Forelimb muscle (tissue), 1 donor: Measurements from ENCODE around the gene RFC2. TPM values are rescaled to one million over a fixed set of nuclear protein-coding genes. Genes with fewer than 3 reads are reported as not detected.
"Not testable (repeated sequence)": the region's sequence is repeated elsewhere in the genome, so short reads cannot be mapped to it uniquely, and the experiment has no call there.

Experiments
- DNase-seq: peaks from one replicate; pipeline ENCODE4 v3.0.0-alpha.2; 2013; ENCODE audit warnings: low read depth
- polyA plus RNA-seq: library from polyadenylated mRNA; unstranded; fragments of 120-200 nt; gene quantifications from one replicate; pipeline ENCODE4 v1.2.1, GENCODE V29; 2013; ENCODE audit not compliant: insufficient read length

The RFC2 gene
- polyA plus RNA-seq, 1 donor: 38.1 TPM

- no peak for DNase-seq
Observed at GRCh38 chr7:74248156-74248555, 6.0 kb downstream of the RFC2 start.

GRCh38 chr7:74246497-74246896 lies 7.7 kb downstream of the RFC2 start:
- no peak for DNase-seq

GRCh38 chr7:74242122-74242443 lies 12.1 kb downstream of the RFC2 start:
- DNase-seq: no peak

- no peak for DNase-seq
Observed at GRCh38 chr7:74240482-74240881, 13.7 kb downstream of the RFC2 start.

- no peak for DNase-seq
Observed at GRCh38 chr7:74236284-74236683, 17.9 kb downstream of the RFC2 start.

- DNase-seq: no peak
Observed at GRCh38 chr7:74235518-74236268, 18.5 kb downstream of the RFC2 start.

GRCh38 chr7:74233655-74234285 lies 20.4 kb downstream of the RFC2 start:
- DNase-seq: no peak

GRCh38 chr7:74231232-74231590 lies 23.0 kb downstream of the RFC2 start:
- DNase-seq: no peak

GRCh38 chr7:74230446-74231231 lies 23.6 kb downstream of the RFC2 start:
- DNase-seq: no peak

GRCh38 chr7:74228951-74229900 lies 25.0 kb downstream of the RFC2 start:
- DNase-seq: no peak

- DNase-seq: no peak
Observed at GRCh38 chr7:74226633-74227032, 27.6 kb downstream of the RFC2 start.

- DNase-seq: no peak
Observed at GRCh38 chr7:74225400-74225799, 28.8 kb downstream of the RFC2 start.

- DNase-seq: not testable (repeated sequence)
Observed at GRCh38 chr7:74224907-74225306, 29.3 kb downstream of the RFC2 start.

- DNase-seq: no peak
Observed at GRCh38 chr7:74224511-74224832, 29.7 kb downstream of the RFC2 start.

- no peak for DNase-seq
Observed at GRCh38 chr7:74223711-74224510, 30.3 kb downstream of the RFC2 start.

GRCh38 chr7:74222851-74223710 lies 31.1 kb downstream of the RFC2 start:
- DNase-seq: no peak

- DNase-seq: no peak
Observed at GRCh38 chr7:74221713-74222112, 32.5 kb downstream of the RFC2 start.

GRCh38 chr7:74220229-74220628 lies 34.0 kb downstream of the RFC2 start:
- no peak for DNase-seq

GRCh38 chr7:74219416-74219815 lies 34.8 kb downstream of the RFC2 start:
- DNase-seq: no peak

GRCh38 chr7:74218343-74218698 lies 35.9 kb downstream of the RFC2 start:
- DNase-seq: no peak
